ENCODE results near the gene CALU.

The CALU gene

DNA sequence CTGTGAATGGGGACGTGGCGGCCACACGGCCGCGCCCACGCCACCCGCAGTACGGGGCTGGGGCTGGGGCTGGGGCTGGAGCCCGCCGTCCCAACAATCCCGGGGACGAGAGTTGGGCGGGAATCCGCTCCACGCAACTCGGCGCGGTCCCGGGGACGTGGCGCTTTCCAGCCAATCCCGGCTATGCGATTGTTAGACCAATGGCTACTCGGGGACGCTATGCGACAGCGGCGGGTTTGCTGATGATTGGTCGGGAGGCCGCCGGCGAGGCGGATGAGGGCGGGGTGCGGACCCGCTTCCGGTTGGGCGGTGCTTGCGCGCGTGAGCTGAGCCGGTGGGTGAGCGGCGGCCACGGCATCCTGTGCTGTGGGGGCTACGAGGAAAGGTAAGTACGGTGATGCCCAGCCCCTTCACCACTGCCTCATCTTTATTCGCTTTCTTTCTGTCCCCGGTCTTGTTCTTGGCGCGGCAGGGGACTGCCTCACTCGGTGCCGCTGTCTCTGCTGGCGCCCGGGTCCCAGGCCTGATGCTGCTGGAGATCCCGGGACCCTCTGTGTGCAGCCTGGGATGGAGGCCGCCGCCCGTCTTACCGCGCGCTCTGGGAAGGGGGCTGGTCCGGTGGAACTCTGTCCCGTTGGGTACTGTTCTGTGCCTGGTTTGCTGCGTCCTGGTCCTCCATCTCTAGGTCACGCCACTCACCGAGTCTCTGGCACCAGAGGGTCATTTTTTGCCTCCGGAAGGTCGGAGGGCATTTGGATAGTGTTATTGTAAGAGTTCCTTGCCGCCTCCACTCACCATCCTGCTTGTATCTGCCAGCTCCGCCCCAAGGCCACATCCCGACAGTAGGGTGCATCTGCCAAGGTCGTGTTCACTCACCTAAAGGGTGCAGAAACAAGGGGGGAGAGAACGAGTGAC, at the start of gene CALU:
Gene CALU, plus strand, starts transcription at position 312 of the 915 bp plus-strand sequence. CDS start 9,225 bp downstream, outside the sequence.
- DNase-seq (ENCODE audit: insufficient read length, low spot score): peak; percentile 97
- peak; percentile 63 for FAIRE-seq

DNA sequence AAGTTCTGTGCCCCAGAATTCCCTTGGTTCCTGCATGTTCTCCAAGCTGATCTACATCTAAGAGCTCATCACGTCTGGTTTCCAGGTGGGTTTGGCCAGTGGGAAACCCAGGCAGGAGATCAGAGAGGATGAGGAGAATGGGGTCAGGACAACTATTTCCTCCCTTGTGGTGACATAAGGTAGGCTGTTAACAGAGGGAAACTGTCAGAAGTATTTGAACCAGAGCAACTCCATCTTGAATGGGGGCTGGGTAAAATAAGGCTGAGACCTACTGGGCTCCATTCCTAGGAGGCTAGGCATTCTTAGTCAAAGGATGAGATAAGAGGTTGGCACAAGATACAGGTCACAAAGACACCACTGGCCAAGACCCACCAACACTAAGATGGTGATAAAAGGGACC, 47.9 kb upstream of the CALU start:
- no peak for DNase-seq (ENCODE audit: insufficient read length, low spot score)
- no peak for FAIRE-seq

DNA sequence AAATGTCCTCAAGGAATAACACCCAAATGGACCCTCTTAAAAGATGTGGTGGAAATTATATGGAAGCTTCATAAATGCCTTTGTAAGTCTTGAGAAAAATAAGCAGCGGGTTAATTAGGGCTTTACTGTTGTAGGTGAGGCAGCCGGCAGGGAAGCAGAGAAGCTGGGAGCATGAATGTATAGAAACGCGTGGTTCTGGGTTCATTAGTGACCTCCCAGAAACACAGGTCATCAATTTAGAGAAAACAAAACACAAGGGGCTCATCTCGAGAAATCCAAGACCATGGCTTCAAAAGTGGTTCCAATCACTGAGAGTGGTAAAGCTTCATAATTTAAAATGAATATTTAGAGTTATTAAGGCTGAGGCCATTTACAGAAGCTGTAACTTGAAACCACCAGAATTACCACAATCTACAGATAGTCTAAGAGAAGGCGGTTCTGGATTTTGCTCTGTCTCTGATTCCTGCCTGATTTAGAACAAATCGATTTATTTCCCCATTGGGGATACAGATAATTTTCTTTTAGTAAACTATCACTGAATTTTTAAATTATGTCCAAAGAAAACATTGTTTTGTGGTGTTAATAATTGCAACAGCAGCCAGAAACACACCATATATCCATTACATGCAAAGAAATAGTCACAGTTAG, 46.4 kb upstream of the CALU start:
- FAIRE-seq (no peak), DNase-seq (ENCODE audit: insufficient read length, low spot score) (no peak)

- DNase-seq (ENCODE audit: insufficient read length, low spot score): no peak
- no peak for FAIRE-seq
Measured at GRCh38 chr7:128693373-128694015, 45.7 kb upstream of the CALU start.

- FAIRE-seq (no peak), DNase-seq (ENCODE audit: insufficient read length, low spot score) (no peak)
Measured at GRCh38 chr7:128694738-128695137, 44.4 kb upstream of the CALU start.

DNA sequence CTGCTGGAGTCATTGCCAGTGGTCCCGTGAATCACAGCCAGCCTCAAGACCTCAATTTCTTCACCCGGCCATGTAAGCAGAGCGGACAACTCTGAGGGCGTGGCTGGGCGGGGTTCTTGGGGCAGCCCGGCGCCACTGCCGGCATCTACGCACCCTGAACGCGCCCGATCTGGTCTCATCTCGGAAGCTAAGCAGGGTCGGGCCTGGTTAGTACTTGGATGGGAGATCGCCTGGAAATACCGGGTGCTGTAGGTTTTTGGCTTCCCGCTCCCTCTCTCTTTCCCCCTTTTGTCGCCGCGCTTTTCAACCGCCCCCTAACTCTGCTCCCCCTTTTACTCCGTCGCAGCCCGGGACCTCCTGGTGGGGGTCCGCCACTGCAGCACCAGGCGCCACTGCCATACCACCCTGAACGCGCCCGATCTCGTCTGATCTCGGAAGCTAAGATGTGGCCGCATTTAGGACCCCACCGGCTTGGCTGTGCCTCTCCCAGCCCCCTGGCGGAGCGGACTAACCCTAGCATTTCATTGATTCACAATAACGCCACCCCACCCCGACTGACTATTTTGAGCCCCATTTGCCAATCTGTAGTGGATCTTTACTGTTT, 41.8 kb upstream of the CALU start:
- no peak for FAIRE-seq
- DNase-seq (ENCODE audit: insufficient read length, low spot score): peak; percentile 48

DNA sequence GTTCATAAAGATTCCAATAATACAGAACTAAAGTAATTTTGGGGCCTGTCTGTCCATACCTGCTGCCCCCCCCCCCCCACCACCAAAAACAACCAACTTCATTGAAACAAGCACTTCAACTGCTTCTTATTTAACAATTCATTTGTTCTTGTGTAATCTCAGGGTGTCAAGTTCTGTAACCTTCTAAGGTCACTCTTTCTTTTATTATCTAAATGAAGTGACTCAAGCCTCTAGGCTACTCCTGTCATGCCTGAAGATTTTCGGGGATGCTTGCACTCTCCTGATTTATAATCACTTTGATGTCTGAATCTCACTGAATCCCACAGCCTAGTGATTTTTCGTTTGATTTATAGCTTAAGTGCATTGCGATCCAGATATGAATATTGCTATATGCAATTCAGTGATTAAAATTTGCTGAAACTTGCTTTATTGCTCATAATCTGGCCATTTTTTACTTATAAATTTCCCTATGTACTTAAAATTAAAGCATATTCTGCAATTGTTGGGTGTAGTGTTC, 39.9 kb upstream of the CALU start:
- FAIRE-seq (no peak), DNase-seq (ENCODE audit: insufficient read length, low spot score) (no peak)

DNA sequence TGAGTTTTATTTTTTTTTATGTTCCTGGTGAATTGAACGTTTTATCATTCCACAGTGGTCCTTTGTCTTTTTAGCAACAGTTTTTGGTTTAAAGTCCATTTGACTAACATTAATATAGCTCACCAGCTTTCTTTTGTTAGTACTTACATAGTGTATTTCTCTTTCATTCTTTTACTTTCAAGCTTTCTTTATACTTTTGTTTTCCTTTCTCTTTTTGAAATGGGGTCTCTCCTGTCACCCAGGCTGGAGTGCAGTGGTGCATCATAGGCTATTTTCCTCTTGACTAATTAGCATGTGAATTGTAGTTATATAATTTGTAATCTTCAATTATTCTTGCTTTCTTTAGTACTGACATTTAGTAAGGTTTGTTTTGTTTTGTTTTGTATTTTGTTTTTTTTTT, 39.3 kb upstream of the CALU start:
- FAIRE-seq: no peak
- DNase-seq (ENCODE audit: insufficient read length, low spot score): no peak

DNA sequence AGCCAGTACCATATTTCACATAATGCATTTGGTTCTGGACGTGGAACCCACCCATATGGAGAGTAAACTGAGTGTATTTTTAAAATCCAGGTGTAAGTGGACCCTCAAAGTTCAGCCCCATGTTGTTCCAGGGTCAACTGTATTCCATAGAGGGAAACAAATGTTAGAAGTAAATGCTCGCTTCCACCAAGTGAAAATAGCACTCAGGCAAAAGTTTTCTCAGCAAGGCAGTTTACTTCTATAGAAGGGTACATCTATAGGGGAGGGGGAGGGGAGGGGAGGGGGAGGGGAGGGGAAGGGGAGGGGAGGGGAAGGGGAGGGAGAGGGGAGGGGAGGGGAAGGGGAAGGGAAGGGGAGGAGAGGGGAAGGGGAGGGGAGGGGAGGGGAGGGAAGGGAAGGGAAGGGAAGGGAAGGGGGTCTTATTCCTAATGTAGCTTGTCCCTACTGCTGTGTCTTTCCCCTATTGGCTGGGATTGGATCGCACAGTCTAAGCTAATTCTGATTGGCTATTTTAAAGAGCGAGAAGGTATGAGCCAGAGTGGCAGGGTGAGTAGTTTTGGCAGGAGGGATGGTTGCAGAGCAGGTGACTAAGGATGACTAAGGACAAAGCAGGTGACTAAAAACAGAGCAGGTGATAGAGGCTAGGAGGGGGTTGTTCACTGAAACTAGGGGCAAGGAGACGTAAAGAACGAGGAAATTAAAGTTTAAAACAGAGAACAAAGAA, 37.9 kb upstream of the CALU start:
- FAIRE-seq (no peak), DNase-seq (ENCODE audit: insufficient read length, low spot score) (no peak)

GRCh38 chr7:128703609-128704241, 35.4 kb upstream of the CALU start:
- no peak for FAIRE-seq

DNA sequence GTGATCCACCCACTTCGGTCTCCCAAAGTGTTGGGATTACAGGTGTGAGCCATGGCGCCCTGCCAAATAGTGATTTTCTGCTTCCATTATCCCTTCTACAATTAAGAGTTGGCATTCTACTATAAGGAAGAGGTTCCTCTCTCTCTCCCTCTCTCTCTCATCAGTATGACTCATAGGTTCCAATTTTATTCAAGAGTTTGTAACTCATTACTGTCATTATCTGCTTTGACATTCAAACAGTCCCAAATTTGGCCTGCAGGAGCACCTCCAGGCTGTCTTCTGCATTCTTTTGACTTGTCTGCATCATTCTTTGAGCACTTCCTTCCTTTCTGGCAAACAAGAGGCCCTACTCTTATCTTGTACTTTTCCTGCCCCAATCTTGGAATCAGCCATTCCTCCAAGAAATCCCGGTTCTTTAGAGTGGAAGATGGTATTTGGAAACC, 33.2 kb upstream of the CALU start:
- no peak for DNase-seq (ENCODE audit: insufficient read length, low spot score)
- FAIRE-seq: no peak

More at GRCh38 chr7:128703609-128704241, 35.4 kb upstream of the CALU start:
- DNase-seq (ENCODE audit: insufficient read length, low spot score): no peak

DNA sequence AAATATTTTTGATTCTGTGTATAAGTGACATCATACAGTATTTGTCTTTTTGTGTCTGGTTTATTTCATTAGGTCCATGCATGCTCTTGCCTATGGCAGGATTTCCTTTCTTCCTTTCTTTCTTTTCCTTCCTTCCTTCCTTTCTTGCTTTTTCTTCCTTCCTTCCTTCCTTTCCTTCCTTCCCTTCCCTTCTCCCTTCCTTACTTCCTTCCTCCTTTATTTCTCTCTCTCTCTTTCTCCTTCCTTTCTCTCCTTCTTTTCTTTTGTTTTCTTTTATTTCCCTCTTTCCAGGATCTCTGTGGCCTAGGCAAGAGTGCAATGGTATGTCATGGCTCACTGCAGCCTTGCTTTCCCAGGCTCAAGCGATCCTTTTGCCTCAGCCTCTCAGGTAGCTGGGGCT, 31.4 kb upstream of the CALU start:
- FAIRE-seq (no peak), DNase-seq (ENCODE audit: insufficient read length, low spot score) (no peak)

- DNase-seq (ENCODE audit: insufficient read length, low spot score) (no peak), FAIRE-seq (no peak)
Measured at GRCh38 chr7:128708235-128708634, 30.9 kb upstream of the CALU start.

DNA sequence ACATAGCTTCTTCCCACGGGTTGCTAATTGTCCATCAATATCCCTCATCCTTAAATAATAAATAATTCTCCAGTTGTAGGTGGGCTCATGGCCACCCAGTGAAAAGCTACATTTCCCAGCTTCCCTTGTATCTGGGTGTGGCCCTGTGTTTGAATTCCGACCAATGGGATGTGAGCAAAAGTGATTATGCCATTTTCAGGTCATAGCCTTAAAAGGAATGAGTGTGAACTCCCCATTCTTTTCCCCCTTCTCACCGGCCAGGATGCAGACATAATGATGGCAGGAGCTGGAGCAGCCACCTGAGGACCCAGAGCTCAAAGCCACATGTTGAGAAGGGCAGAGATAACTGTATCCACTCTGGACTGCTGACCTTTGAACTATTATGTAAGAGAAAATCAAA, 30.3 kb upstream of the CALU start:
- no peak for DNase-seq (ENCODE audit: insufficient read length, low spot score)
- FAIRE-seq: no peak

- no peak for FAIRE-seq
- no peak for DNase-seq (ENCODE audit: insufficient read length, low spot score)
Measured at GRCh38 chr7:128710481-128710880, 28.7 kb upstream of the CALU start.

- DNase-seq (ENCODE audit: insufficient read length, low spot score) (no peak), FAIRE-seq (no peak)
Measured at GRCh38 chr7:128713794-128714193, 25.4 kb upstream of the CALU start.

DNA sequence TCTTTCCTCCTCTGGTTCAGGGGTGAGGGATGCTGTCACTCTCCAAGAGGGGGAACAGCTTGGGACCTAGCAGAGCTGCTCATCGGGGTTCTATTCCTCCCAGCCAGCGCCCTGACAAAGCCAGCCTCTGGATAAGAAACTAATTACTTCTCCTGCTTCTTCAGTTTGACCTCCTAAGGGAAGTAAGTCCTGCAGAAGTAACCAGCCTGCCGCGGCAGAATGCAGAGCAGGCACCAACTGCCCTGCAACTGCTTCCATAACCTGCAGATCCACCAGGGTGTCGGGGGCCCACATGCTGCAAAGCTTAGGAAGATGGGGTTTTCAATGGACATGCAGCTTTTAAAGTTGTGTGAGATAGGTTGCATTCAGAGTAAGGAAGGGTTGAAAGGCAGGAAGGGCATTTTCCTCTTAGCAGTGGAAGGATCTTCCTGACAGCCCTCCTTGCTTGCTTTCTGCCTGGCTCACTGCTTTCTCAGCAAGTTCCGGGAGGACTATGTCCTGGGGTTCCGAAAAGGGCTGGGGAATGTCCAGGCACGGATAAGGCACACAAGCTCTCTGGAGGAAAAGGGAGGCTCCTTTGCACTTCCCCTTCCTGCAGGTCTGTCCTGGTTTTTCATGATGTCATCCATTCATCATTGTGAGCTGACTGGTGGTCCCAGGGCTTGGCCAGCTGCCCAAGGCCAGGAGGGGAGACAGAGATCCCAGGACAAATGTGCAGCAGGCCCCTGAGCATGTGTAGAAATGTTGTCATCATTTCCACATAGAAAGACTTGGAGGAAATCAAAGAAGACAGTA, 24.3 kb upstream of the CALU start:
- no peak for DNase-seq (ENCODE audit: insufficient read length, low spot score)
- FAIRE-seq: no peak

- no peak for FAIRE-seq
Measured at GRCh38 chr7:128718967-128719642, 20.1 kb upstream of the CALU start.

More at GRCh38 chr7:128718967-128719642, 20.1 kb upstream of the CALU start:
- DNase-seq (ENCODE audit: insufficient read length, low spot score): no peak
